Endothelial cell (in vitro differentiated cells): Measurements from ENCODE around the gene CFAP97. TPM values are rescaled to one million over a fixed set of nuclear protein-coding genes. Genes with fewer than 3 reads are reported as not detected.
"Not testable (repeated sequence)": the region's sequence is repeated elsewhere in the genome, so short reads cannot be mapped to it uniquely, and the experiment has no call there.

ENCODE experiments used
- DNase-seq: peaks from one replicate; pipeline ENCODE4 v3.0.0; 2021; ENCODE audit warnings: low spot score
- H3K27ac Mint-ChIP-seq: one replicate; pipeline ENCODE4 v1.8.0; 2021; ENCODE audit warnings: mixed read lengths, inconsistent platforms; ENCODE audit not compliant: unreplicated experiment
- H3K27me3 Mint-ChIP-seq: one replicate; pipeline ENCODE4 v1.8.0; 2021; ENCODE audit warnings: mild to moderate bottlenecking, moderate library complexity, mixed read lengths, inconsistent platforms; ENCODE audit not compliant: unreplicated experiment
- H3K36me3 Mint-ChIP-seq: one replicate; pipeline ENCODE4 v1.8.0; 2021; ENCODE audit warnings: mild to moderate bottlenecking, low read depth, mixed read lengths, inconsistent platforms; ENCODE audit not compliant: unreplicated experiment
- H3K4me1 Mint-ChIP-seq: one replicate; pipeline ENCODE4 v1.8.0; 2021; ENCODE audit warnings: mild to moderate bottlenecking, mixed read lengths, inconsistent platforms; ENCODE audit not compliant: unreplicated experiment
- H3K4me3 Mint-ChIP-seq: one replicate; pipeline ENCODE4 v1.8.0; 2021; ENCODE audit warnings: mild to moderate bottlenecking, mixed read lengths, inconsistent platforms; ENCODE audit not compliant: unreplicated experiment
- H3K9me3 Mint-ChIP-seq: one replicate; pipeline ENCODE4 v1.8.0; 2021; ENCODE audit warnings: mixed read lengths, inconsistent platforms; ENCODE audit not compliant: unreplicated experiment
- total RNA-seq: library from RNA; stranded (reverse); fragmentation: NEBNext Ultra II Directional; extraction: Animal tissue kit (Norgen Biotek cat#: 25700); gene quantifications from one replicate; pipeline ENCODE4 v1.2.1, GENCODE V29; 2021; ENCODE audit not compliant: unreplicated experiment
- TF ChIP-seq, protein P1 (sequence below): fragments of 200-600 bp; sonication (generic); IDR thresholded peaks from one replicate; pipeline ENCODE4 v1.5.0; 2021; ENCODE audit warnings: antibody characterized with exemption; ENCODE audit not compliant: unreplicated experiment

The CFAP97 gene
- total RNA-seq, 1 donor from 2014 or later: 18.2 TPM

DNA sequence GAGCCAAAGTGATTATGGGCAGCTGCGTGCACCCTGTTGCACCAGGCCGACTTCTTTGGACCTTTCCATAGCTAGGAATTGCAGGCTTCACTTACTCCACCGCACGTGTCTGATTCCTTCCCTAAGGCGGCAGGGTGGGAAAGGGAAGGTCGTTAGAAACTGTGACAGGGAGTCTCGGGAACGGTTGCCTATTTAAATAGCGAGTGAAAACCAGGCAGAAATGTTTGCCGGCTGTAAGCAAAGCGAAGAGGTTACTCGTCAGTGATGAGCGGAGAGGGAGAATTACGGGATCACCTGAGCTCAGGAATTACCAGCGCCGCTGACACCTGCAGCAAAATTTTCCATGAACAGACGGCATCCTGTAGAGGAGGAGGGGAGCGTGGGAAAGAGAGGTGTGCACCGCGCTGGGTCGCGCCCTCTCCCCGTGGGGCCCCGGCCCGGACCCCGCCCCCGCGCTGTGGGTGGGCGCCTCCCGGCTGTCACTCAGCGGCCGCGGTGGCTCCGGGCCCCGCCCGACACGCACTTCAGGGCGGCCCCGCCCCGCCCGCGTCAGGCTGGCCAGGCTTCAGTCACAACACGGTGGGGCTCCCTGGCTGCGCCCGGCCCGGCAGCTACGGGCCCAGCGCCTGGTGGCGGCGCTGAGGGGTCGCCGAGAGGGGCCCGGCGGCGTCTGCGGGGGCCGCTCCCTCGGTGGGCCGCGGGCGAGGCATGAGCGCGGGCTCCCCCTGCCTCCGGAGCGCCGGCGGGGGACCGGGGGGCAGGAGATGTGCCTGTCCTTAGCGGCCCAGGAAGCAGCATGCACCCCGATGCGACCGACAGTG is 5.4 kb upstream of the CFAP97 start, which contains the start of gene SNX25:
Gene SNX25, plus strand, starts transcription at position 568 of the 821 bp plus-strand sequence. Its CDS starts 229 bp downstream, at position 797.
- peak; percentile 84 for DNase-seq
- peaks cover 4% of the 10 kb centered on the region for H3K36me3 Mint-ChIP-seq
- H3K27ac Mint-ChIP-seq: peak within 1 kb of the TSS; percentile 80
- peak within 1 kb of the TSS; percentile 97 for H3K4me3 Mint-ChIP-seq
- TF ChIP-seq, protein P1, sequence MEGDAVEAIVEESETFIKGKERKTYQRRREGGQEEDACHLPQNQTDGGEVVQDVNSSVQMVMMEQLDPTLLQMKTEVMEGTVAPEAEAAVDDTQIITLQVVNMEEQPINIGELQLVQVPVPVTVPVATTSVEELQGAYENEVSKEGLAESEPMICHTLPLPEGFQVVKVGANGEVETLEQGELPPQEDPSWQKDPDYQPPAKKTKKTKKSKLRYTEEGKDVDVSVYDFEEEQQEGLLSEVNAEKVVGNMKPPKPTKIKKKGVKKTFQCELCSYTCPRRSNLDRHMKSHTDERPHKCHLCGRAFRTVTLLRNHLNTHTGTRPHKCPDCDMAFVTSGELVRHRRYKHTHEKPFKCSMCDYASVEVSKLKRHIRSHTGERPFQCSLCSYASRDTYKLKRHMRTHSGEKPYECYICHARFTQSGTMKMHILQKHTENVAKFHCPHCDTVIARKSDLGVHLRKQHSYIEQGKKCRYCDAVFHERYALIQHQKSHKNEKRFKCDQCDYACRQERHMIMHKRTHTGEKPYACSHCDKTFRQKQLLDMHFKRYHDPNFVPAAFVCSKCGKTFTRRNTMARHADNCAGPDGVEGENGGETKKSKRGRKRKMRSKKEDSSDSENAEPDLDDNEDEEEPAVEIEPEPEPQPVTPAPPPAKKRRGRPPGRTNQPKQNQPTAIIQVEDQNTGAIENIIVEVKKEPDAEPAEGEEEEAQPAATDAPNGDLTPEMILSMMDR: no peak
- peaks cover 18% of the 10 kb centered on the region for H3K27me3 Mint-ChIP-seq
- peaks cover 40% of the 10 kb centered on the region for H3K4me1 Mint-ChIP-seq
- peaks cover 8% of the 10 kb centered on the region for H3K9me3 Mint-ChIP-seq

GRCh38 chr4:185207466-185207865 is 3.7 kb upstream of the CFAP97 start:
- Mint-ChIP-seq H3K36me3 (no peaks in the 10 kb centered on the region), H3K9me3 (peaks cover 8% of the 10 kb centered on the region), H3K27ac (no peak overlapping the region), H3K27me3 (peaks cover 23% of the 10 kb centered on the region), H3K4me3 (no peak overlapping the region), H3K4me1 (peaks cover 38% of the 10 kb centered on the region)
- no peak for DNase-seq
- TF ChIP-seq, protein P1: no peak

DNA sequence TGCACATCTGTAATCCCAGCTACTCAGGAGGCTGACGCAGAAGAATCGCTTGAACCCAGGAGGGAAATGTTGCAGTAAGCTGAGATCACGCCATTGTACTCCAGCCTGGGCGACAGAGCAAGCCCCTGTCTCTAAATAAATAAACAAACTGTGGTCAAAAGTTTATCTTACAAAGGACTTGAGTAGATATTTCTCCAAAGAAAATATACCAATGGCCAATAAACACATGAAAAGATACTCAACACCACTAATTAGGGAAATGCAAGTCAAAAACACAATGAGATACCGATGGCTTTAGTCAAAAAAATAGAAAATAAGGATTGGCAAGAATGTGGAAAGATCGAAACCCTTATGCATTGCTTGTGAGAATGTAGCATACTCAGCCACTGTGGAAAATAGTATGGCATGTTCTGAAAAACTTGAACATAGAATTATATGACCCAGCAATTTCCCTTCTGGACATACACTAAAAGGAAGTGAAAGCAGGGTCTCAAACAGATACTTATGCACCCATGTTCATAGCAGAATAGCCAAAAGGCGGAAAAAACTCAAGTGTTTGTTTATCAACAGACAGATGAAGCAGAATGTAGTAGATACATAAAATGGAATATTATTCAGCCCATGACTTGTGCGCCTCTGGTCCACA is 2.0 kb upstream of the CFAP97 start:
- no peak overlapping the region for H3K27ac Mint-ChIP-seq
- no peak overlapping the region for H3K4me3 Mint-ChIP-seq
- peaks cover 39% of the 10 kb centered on the region for H3K4me1 Mint-ChIP-seq
- no peak for DNase-seq
- no peaks in the 10 kb centered on the region for H3K36me3 Mint-ChIP-seq
- TF ChIP-seq, protein P1: no peak
- H3K27me3 Mint-ChIP-seq: peaks cover 13% of the 10 kb centered on the region
- peaks cover under 1% of the 10 kb centered on the region for H3K9me3 Mint-ChIP-seq

DNA sequence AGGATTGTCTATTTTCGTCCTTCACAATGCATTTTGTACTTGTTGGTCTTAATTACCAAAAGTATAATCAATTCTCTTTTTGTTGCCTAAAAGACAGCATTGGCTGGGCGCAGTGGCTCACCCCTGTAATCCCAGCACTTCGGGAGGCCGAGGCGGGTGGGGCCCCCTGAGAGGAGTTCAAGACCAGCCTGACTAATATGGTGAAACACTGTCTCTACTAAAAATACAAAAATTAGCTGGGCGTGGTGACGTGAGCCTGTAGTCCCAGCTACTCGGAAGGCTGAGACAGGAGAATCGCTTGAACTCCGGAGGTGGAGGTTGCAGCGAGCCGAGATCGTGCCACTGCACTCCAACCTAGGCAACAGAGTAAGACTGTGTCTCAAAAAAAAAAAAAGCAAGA is 1.3 kb upstream of the CFAP97 start:
- not testable (repeated sequence) for H3K4me3 Mint-ChIP-seq, H3K27ac Mint-ChIP-seq, H3K36me3 Mint-ChIP-seq, DNase-seq, H3K9me3 Mint-ChIP-seq
- peaks cover 38% of the 10 kb centered on the region for H3K4me1 Mint-ChIP-seq
- peaks cover 13% of the 10 kb centered on the region for H3K27me3 Mint-ChIP-seq

DNA sequence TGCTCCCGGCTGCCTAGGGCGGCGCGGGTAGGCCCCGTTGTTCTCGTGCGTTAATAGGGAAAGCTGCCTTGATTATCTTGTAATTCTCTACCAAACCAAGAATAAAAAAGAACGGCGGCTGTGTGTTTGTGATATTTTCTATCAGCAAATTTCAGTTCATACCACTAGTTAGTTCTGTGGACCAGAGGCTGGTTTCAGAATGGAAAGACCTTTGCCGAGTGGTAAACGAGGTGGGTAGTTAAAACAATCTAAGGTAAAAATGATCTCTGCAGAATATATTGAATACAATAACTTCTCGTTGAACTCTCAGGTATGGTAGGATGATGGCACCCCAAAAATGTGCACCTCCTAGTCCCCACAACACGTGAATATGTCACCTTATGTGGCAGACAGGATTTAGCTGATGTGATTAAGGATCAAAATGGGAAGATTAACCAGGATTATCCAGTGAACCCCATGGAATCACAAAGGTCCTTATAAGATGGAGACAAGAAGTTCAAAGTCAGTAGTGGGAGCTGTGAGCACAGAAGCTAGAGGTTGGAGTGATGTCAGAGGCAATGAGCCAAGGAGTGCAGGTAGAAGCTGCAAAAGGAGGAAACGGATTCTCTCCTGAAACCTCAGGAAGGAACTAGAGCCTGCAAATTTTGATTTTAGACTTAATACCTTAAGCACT is 574 bp upstream of the CFAP97 start:
- peaks cover 38% of the 10 kb centered on the region for H3K4me1 Mint-ChIP-seq
- TF ChIP-seq, protein P1: no peak
- H3K9me3 Mint-ChIP-seq: no peaks in the 10 kb centered on the region
- DNase-seq: no peak
- peaks cover 13% of the 10 kb centered on the region for H3K27me3 Mint-ChIP-seq
- peak overlapping the region; percentile 82 for H3K4me3 Mint-ChIP-seq
- peaks cover 4% of the 10 kb centered on the region for H3K36me3 Mint-ChIP-seq
- H3K27ac Mint-ChIP-seq: peak overlapping the region; percentile 72
